Measurements from ENCODE around the gene MAML1.

The MAML1 gene

DNA sequence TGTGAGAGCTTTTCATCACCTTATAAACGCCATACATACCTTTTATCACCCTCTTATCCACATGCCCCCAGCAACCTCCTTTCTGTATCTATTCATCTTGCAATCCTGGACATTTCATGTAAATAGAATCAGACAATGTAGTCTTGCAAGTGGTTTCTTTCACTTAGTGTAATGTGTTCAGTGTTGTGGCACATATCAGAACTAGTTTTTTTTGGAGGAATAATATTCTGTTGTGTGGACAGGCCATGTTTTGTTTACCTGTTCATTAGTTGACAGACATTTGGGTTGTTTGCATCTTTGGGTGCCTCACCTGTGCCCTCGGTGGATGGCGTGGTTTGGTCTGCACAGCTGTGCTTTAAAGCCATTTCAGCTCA, 89.4 kb downstream of the MAML1 start:
- DNase-seq (ENCODE audit: low read depth) = no peak

DNA sequence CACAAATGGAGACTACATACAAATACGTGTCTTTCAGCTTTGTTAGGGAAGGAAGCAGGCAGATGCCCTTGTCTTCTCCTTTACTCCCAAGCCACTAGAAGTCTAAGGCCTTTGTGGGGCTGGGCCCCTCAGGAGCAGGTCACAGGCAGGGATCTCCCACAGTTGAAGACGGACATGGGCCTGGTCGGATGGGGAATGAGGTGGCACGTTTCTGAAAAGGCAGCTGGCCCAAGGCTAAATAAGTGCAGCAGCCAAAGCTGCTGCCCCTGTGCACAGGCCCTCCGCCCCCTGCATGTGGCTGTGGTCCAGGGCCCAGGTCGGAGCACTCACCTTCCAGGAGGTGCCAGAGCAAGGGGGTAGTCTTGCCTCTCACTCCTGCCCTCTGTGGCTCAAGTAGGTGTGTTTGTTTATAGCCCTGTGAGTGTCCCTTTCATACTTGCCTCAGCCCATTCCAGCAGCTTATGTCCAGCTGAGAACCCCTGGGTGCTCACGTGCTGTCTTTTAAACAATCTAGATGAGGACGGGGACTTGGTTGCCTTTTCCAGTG, 89.9 kb downstream of the MAML1 start:
- DNase-seq (ENCODE audit: low read depth) = no peak

DNA sequence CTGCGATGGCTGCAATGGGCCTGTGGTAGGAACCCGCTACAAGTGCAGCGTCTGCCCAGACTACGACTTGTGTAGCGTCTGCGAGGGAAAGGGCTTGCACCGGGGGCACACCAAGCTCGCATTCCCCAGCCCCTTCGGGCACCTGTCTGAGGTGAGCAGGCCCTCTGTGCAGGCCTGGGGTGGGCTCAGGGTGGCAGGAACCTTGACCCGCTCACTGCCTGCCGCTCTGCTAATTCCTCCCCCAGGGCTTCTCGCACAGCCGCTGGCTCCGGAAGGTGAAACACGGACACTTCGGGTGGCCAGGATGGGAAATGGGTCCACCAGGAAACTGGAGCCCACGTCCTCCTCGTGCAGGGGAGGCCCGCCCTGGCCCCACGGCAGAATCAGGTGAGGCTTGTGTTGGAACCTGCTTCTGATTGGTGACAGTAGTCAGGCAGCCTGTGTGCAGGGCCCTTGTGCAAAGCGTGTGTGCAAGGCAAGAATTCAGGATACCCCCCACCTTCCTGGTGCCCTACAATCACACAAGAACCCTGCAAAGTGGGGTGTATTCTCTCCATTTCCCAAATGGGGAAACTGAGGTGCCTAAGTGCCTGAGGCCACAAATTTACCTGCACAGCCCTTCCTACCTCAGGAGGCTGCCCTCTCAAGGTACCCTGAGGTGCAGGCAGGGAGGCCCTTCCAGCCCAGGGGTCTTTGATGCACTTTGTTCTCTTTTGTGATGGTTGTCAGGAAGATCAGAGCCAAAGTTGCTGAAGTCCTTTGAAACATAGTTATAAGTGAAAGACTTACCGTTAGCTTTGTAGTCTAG, 91.5 kb downstream of the MAML1 start:
- no peak for DNase-seq (ENCODE audit: low read depth)

DNA sequence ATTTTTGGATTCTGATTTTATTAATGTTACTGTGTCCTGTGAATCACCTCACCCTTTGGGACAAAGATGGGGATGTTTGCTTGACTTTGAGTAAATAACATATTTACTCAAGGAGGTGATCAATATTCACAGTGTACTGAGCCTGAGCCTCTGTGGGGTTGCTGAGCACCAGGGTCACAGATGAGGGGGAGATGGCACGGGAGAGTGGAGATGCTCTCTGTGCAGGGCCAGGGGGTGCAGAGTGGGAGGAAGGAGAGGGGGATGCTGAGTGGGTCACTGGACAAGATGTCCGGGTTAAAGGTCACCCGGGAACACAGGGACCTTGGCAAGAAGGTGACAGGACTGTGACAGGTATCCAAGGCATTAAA, 92.1 kb downstream of the MAML1 start:
- no peak for DNase-seq (ENCODE audit: low read depth)

DNA sequence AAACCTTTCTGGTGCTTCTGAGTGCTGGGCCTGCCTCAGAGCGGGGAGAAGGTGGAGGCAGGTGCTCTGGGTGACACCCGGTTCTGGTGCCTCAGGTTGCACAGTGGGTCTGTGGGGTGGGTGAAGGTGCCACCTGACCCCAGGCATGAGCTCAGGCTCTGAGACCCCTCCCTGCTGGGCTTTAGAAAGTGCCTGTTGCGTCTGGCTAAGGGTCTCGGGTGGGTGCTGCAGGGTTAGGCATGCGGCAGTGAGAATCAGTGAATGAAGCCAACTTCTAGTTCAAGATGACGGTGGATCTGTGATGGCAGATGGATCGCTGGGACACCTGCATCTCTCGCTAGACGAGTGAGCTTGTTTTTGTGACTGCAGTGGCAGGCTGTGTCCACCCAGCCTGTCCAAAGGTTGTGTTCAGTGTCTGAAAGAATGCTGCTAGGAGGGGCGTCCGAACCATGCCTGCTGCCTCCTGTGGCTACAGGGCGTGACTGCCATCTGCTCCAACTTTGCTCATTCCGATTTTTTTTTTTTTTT, 93.1 kb downstream of the MAML1 start:
- DNase-seq (ENCODE audit: low read depth) = no peak

All from GM04504 (cell line).